A204.1 (cell line): Measurements from ENCODE around the gene PLK5.

Experiments used
- FAIRE-seq: peaks from 2 replicates; lab custom pipeline; 2012; peaks lifted over from hg19 to GRCh38; lab: Jason Lieb, UNC

PLK5 gene

DNA sequence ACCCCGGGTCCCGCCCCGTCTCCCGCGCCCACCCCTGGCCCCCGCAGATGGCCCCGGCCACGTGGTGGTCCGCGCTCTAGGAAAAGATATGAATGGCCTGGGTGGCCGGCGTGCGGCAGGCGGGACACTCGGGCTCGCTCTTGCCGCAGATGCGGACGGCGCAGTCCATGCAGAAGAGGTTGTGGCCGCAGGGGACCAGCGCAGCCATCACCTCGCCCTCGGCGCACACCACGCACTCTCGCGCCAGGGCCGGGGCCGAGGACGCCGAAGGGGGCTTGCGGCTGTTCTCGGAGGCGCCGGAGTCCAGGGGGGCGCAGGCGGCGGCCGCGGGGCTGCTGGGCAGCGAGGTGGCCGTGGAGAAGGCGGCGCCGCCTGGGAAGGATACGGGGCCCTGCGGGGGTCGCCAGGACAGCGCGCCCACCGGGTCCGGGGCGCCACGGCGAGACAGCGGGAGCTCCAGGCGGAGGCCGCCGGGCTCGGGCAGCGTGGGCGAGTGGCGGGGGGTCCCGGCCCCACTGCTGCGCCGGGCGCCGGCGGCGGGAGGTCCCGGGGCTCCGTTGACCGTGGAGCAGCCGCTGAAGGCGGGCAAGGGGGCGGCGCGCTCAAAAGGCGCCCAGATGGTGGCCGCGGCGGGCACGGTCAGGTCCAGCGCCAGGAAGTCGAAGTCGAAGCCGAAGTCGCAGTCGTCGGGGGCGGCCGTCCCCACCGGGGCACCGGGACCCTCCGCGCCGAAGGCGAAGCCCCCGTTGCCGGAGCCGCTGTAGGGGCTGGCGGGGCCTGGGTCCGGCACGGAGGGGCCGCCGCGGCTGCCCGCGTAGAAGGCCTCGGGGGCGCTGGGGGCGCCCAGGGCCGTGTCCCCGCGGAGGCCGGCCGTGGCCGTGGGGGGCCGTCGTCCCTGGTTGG, 31.9 kb downstream of the PLK5 start:
- no peak for FAIRE-seq

DNA sequence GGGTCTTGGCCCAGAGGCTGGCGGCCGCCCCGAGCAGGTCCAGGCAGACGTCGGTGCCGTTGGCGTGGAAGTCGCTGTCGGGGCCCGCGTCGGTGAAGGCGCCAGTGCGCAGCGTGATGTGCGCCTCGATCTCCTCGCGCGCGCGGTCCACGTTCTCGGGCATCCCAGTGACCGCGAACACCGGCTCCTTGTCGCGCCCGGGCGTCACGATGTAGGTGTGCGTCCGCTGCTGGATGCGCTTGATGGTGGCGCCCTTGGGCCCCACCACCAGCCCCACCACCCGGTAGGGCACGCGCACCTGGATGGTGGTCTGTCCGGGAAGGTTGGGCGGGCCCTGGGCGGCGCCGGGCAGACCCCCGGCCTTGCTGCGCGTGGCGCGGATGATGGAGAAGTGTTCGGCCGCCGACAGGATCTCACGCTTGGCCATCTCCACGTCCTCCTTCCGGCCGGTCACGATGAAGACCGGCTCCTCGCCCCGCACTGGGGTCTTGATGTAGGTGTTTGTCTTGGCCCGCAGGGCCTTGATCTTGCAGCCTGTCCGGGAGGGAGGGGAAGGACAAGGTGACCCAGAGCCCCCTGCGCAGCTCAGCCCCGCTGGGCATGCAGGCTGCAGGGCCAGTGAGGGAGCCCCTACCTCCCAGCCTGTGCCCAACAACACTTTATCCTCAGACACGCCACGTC, 32.7 kb downstream of the PLK5 start:
- FAIRE-seq, result no peak

- FAIRE-seq, result no peak
These were observed 34.7 kb downstream of the PLK5 start for GRCh38 chr19:1558552-1558951.

GRCh38 chr19:1560286-1560882, 36.5 kb downstream of the PLK5 start:
- FAIRE-seq, result no peak

DNA sequence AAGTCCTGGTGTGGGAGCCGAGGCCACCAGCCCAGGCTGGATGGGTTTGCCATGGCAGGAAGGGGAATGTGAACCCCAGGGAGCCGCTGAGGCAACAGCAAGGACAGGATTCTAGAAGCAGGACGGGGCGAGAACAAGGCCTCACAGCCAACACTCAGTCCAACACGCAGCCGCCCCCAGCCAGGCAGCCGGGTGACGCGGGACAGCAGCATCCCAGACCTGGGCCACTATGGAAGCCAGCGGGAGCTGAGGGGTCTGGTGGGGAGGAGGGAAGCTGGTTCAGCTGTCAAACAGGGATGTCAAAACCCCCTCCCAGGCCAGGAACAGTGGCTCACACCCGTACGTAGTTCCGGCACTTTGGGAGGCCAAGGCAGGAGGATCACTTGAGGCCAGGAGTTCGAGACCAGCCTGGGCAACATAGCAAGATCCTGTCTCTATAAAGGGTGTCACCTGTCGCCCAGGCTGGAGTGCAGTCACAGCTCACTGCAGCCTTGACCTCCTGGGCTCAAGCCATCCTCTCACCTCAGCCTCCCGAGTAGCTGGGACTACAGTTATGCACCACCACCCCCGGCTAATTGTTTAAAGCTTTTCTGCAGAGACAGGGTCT, 37.5 kb downstream of the PLK5 start:
- no peak for FAIRE-seq

- no peak for FAIRE-seq
These were observed 39.4 kb downstream of the PLK5 start for GRCh38 chr19:1563251-1563650.

GRCh38 chr19:1566392-1567115, 42.7 kb downstream of the PLK5 start:
- no peak for FAIRE-seq

DNA sequence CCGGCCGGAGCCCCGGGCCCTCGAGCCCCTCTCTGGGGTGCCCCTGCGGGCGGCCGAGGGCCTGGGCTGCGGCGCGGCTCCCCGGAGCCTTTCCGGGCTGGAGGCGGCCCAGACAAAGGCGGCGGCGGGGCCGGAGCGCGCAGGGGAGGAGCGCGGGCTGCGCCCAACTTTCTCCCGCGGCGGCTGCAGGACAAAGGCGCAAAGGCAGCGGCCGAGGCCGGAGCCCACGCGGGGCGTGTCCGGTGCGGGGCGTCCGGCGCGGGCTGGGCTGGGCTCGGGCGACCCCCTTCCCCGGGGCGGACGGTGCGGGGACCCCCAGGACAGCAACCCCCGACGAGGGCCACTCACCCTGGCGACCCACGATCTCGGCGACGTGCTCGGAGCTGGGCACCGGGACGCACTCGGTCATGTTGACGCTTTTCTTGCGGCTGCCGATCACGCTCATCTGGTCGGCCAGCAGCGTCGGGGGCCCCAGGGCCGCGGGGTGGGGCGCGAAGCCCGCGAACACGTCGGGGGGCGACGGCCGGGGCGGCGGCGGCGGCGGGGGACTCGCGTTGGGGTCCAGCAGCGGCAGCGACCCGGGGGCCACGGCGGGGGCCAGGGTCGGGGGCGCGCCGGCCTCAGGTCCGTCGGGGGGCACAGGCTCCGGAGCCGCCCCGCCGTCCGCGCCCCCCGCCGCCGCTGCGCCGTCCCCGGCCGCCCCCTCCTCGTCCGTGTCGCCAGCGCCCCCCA, 43.4 kb downstream of the PLK5 start:
- no peak for FAIRE-seq

DNA sequence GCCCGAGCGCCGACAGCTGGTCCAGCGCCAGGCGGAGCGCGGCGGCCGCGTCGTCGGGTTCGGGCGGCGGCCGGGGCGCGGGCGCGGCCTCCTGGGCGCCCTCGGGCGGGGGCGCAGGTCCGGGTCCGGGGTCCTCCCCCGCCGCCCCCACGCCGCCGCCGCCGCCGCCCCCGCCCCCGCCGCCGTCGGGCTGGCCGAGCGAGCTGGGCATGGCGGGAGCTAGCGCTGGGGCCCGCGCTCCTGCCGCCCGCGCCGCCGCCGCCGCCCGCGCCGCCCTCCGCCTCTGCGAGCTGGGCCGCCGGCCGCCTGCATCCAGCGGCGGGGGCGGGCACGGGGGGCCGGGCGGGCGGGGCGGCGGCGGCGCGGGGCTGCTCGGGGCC, 44.0 kb downstream of the PLK5 start:
- no peak for FAIRE-seq

GRCh38 chr19:1568320-1569019, 44.6 kb downstream of the PLK5 start, which contains the start of gene MEX3D:
Gene MEX3D (minus strand): TSS chr19:1568325. CDS start chr19:1568058, 267 bp downstream.
- FAIRE-seq, result no peak

DNA sequence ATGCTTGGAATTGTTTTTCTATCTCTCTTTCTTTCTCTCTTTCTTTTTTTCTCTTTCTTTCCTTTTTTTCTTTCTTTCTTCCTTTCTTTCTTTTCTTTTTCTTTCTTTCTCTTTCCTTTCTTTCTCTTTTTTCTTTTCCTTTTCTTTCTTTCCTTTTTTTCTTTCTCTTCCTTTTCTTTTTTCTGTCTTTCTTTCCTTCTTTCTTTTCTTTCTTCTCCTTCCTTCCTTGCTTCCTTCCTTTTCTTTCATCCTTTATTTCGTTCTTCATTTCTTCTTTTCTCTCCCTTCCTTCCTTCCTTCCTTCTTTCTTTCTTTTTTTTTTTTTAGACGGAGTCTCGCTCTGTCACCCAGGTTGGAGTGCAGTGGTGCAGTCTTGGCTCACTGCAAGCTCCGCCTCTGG, 46.1 kb downstream of the PLK5 start:
- no peak for FAIRE-seq

GRCh38 chr19:1570836-1571235, 47.0 kb downstream of the PLK5 start:
- FAIRE-seq, result no peak

DNA sequence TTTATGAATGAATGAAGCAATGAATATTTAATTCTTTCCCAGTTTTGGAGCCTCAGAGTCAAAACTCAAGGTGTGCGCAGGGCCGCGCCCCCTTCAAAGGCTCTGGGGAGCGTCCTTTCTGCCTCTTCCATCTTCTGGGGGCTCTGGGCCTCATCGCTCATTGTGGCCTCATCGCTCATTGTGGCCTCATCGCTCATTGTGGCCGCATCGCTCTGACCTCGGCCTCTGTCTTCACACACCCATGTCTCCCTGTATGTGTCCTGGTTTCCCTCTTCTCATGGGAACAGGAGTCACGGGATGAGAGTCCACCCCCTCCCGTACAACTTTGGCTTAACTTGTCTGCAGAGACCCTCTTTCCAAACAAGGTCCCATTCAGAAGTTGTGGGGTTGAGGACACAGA, 47.5 kb downstream of the PLK5 start:
- no peak for FAIRE-seq

DNA sequence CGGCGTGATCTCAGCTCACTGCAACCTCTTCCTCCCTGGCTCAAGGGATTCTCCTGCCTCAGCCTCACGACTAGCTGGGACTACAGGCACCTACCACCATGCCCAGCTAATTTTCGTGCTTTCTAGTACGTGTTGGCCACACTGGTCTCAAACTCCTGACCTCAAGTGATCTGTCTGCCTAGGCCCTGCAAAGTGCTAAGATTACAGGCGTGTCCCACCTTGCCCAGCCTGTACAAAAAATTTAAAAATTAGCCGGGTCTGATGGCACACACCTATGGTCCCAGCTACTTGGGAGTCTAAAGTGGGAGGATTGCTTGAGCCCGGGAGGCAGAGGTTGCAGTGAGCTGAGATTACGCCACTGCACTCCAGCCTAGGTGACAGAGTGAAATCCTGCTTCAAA, 48.9 kb downstream of the PLK5 start:
- no peak for FAIRE-seq

DNA sequence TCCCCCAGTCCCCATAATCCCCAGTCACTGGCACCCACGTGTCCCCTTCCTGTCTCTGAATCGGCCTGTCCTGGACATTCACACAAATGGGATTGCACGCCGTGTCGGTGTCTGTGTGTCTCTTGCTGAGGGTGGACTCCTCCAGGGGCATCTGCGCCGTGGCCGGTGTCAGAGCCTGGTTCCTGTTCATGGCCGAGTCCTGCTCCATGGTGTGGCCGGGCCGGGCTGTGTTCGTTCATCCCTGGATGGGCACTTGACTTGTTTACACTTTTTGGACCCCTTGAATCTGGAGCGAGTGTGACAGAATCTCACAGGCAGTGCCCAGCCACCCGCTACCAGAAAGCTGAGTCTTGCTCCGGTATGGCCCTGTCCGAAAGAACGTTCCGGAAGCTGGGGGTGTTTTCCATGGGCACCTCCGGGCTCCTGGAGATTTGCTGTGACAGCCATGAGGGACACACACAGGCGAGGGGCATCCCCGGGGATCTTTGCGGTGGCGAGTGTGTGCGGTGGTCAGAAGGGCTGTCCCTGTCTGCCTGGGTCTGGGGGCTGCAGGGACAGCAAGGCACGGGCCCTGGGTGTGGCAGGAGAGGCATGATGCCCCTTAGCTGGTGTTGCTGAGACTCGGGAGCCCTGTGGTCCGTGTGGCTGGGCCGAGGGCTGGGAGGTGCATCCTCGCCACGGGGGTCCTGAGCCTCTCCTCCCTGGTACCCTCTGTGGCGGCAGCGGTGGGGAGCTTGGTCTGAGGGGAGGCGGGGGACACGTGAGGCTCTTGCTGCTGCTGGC, 50.7 kb downstream of the PLK5 start:
- no peak for FAIRE-seq

- no peak for FAIRE-seq
These were observed 51.7 kb downstream of the PLK5 start for GRCh38 chr19:1575323-1576241.

- FAIRE-seq, result no peak
These were observed 52.6 kb downstream of the PLK5 start for GRCh38 chr19:1576242-1577089.
